GM21825 (cell line): ENCODE results near the gene PLPPR1.
"Not testable (repeated sequence)": the region's sequence is repeated elsewhere in the genome, so short reads cannot be mapped to it uniquely, and the experiment has no call there.

ENCODE experiments used
- ATAC-seq: cut with Tn5 transposase; IDR thresholded peaks from one replicate; pipeline ENCODE4 v1.9.1; 2021; ENCODE audit warnings: mild to moderate bottlenecking, moderate library complexity; ENCODE audit not compliant: unreplicated experiment

The PLPPR1 gene

GRCh38 chr9:101271102-101271501, 242.6 kb downstream of the PLPPR1 start:
- ATAC-seq: no peak

- no peak for ATAC-seq
Observed at GRCh38 chr9:101274971-101275768, 246.6 kb downstream of the PLPPR1 start.

- no peak for ATAC-seq
Observed at GRCh38 chr9:101275769-101276250, 247.3 kb downstream of the PLPPR1 start.

DNA sequence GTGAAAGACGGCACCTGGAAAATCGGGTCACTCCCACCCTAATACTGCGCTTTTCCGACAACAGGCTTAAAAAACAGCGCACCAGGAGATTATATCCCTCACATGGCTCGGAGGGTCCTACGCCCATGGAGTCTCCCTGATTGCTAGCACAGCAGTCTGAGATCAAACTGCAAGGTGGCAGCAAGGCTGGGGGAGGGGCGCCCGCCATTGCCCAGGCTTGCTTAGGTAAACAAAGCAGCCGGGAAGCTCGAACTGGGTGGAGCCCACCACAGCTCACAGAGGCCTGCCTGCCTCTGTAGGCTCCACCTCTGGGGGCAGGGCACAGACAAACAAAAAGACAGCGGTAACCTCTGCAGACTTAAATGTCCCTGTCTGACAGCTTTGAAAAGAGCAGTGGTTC, 262.5 kb downstream of the PLPPR1 start:
- ATAC-seq: not testable (repeated sequence)

DNA sequence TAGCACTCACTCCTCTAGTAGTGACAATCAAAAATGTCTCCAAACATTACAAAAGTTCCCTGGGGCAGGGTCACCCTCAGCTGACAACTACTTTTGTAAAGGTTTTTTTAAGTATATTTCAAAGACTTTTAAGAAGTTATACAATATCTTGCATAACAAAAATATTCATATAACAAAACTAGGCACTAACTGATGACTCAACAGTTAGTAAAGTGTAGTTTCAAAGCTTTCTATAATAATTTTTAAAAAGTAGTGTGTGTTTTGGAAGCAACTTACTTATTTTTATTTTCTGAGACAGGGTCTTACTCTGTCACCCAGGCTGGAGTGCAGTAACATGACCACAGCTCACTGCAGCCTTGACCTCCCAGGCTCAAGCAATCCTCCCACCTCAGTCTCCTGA, 271.4 kb downstream of the PLPPR1 start:
- ATAC-seq: no peak

DNA sequence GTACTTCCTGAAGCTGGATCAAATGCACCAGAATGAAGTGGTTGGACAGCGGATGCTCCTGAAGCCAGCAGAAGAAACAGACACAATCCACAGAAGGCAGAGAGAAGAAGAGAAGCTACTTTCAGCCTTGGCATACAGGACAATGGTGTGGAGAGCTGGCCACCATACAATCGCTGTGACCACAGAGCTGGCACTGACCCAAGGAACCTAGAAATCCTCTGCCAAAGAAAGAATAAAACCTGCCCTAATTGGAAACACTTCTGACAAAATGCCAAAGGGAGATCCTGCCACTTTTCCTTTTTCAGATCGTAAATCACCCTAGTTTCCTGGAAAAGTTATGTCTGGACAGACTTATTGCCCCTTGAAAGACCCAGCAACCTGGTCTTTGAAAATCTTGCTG, 278.5 kb downstream of the PLPPR1 start:
- no peak for ATAC-seq

- no peak for ATAC-seq
Observed at GRCh38 chr9:101307524-101308213, 279.1 kb downstream of the PLPPR1 start.

DNA sequence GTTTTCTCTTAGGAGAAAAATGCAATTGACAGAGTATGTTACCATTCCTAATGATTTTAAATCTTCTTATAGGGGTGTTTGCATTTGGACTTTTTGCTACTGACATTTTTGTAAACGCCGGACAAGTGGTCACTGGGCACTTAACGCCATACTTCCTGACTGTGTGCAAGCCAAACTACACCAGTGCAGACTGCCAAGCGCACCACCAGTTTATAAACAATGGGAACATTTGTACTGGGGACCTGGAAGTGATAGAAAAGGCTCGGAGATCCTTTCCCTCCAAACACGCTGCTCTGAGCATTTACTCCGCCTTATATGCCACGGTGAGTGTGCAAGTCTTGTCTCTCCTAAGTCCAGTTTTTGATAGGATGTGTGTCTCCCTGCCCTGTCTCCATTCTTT, 280.6 kb downstream of the PLPPR1 start:
- no peak for ATAC-seq

- no peak for ATAC-seq
Observed at GRCh38 chr9:101311191-101311590, 282.7 kb downstream of the PLPPR1 start.

DNA sequence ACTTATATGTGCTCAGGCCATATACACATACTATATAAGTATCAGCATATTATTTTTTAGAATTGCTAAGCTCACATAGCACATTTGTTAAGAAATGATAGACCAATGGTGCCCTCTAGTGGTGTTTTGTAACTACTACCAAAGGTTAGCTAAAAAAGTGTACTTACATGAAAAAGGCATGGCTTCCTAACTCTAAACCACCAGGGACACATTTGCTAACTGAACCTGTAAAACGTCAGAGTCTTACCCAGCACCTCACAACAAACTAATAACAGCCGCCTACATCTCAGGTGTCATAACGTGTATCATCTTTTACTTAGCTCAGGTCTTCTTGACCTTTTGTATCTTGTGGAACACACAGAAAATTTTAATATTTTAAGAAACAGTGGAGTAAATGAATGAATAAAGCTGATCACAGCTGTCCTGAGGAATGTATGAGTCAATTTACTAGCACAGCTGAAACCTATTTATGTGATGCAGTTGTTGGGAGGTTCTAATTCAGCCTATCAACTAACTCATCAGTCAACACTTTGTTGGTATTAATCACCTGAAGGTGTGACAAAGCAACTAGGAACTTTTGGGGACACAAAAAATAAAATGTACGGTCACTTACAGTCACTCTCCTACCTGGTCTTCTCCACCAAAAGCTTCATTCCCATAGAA, 283.4 kb downstream of the PLPPR1 start:
- ATAC-seq: peak; percentile 86

- no peak for ATAC-seq
Observed at GRCh38 chr9:101312661-101313060, 284.1 kb downstream of the PLPPR1 start.

GRCh38 chr9:101315112-101315450, 286.6 kb downstream of the PLPPR1 start:
- ATAC-seq: no peak

- ATAC-seq: no peak
Observed at GRCh38 chr9:101317735-101318134, 289.2 kb downstream of the PLPPR1 start.

- no peak for ATAC-seq
Observed at GRCh38 chr9:101323129-101323528, 294.6 kb downstream of the PLPPR1 start.

- no peak for ATAC-seq
Observed at GRCh38 chr9:101324245-101324804, 295.8 kb downstream of the PLPPR1 start.

DNA sequence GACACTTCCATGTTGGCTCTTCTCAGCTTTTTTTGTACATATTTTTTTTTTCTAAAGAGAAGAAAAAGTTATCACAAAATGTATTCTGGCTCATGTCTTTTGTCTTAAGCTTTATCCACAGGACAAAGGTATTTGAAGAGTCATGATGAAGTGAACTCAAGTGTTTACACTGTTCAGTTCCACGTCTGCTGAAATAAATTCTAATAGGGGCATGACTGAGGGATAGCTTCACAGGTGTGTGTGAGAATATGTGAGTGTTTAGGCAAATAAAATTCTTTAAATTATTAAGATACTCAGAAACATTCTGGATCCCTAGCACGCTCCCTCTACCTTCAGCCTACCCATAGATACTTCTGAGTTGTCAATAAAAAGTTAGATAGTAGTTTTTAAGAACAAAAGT, 296.5 kb downstream of the PLPPR1 start:
- ATAC-seq: no peak

DNA sequence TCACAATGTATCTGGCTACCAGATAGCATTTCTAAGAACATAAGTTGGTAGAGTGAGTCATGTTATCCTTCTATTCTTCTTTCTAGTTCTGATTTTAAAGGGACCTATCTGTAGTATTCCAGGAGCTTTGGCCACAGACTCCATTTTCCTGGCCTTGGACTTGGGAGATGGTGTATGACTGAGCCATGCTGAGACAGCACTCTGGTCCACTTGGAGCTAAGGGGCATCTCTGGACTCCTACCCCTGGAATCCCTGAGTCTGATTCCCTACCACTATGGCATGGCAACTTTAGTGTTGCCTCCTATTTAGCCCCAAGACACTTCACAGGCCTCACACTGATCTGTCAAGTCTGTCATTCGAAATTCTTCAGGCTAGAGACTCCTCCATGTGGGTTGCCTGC, 297.5 kb downstream of the PLPPR1 start:
- ATAC-seq: no peak

- ATAC-seq: no peak
Observed at GRCh38 chr9:101326501-101326900, 298.0 kb downstream of the PLPPR1 start.

DNA sequence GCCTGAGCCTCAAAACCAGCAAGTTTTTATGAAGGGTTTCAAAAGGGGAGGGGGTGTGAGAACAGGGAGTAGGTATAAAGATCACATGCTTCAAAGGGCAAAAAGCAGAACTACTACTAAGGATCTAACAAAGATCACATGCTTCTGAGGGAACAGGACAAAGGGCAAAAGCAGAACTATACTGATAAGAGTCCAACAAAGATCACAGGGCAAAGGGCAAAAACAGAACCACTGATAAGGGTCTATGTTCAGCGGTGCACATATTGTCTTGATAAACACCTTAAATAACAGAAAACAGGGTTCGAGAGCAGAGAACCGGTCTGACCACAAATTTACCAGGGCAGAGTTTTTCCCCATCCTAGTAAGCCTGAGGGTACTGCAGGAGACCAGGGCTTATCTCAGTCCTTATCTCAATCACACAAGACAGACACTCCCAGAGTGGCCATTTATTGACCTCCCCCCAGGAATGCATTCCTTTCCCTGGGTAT, 298.9 kb downstream of the PLPPR1 start:
- ATAC-seq: not testable (repeated sequence)

DNA sequence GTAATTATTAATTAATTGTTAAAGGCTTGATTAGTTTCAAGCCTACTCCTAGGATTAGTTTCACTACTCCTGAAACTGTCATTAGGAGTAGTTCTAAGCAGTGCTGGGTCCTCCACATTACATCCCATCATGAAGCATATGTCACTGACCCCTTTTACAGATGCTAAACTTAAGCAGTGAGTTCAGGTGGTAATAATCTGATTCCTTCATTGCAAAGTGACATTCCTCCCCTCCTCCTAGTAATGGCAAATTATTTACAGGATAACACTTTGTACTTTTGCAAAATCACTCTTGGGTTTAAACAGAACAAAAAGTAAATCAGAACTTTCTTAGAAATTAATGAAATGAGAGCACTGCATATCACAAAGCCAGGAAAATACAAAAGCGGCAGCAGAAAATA, 303.8 kb downstream of the PLPPR1 start:
- no peak for ATAC-seq

- no peak for ATAC-seq
Observed at GRCh38 chr9:101333490-101333889, 305.0 kb downstream of the PLPPR1 start.
